Stomach (tissue), 8 donors: ENCODE measurements around the gene OCLN. TPM values are rescaled to one million over a fixed set of nuclear protein-coding genes. Genes with fewer than 3 reads are reported as not detected.

Source experiments
- polyA plus RNA-seq, 3 donors: library from polyadenylated mRNA; stranded (reverse); fragments of 200-250 nt; gene quantifications; one replicate each; pipeline ENCODE4 v1.2.3, GENCODE V29; 2013
- small RNA-seq, 4 donors: library from RNA; depleted of rRNA; stranded (forward); fragments of <200 nt; gene quantifications; one replicate each; pipeline ENCODE3, GENCODE V24; 2016
- total RNA-seq, 5 donors: library from RNA; depleted of rRNA; stranded (reverse); fragments of >200 nt; gene quantifications; one replicate each; pipeline versions ENCODE4 v1.1.0 to v1.2.3, GENCODE V29; 2014 to 2016
- donor health status: healthy with polysubstance abuse.
- donor health status: Bipolar disorder and iron deficiency.
- donor health status: healthy.

Gene OCLN
- total and polyA plus RNA-seq, 8 donors = 4.4 to 81.9 (median 25.0) TPM

Small RNAs within 50 kb of the gene (small RNA-seq; reads per million reads assigned to genes)
- gene RN7SL616P = 0 reads per million in 4 donors
- gene RNU6-724P = 0 reads per million in 4 donors
- 0 reads per million in 4 donors for gene RPS27P14

Other genes with a start within 250 kb of the OCLN start
- 10 to 100 TPM in 3 of 5 donors, 1 to 10 TPM in 2; 7.6 to 26.3 (median 17.4) TPM for gene CCDC125, start 160.0 kb upstream of the OCLN start, total RNA-seq
- 10 to 100 TPM in 1 of 3 donors, 1 to 10 TPM in 2; 4.4 to 11.9 (median 5.0) TPM for gene CCDC125, start 160.0 kb upstream of the OCLN start, polyA plus RNA-seq
- 10 to 100 TPM in 3 of 5 donors, not detected in 2; 17.5 to 42.0 (median 32.7) TPM for gene AK6, start 123.3 kb upstream of the OCLN start, total RNA-seq
- gene AK6, start 123.3 kb upstream of the OCLN start, polyA plus RNA-seq = 10 to 100 TPM; 40.8 to 45.4 (median 44.2) TPM
- 10 to 100 TPM in 2 of 5 donors, 1 to 10 TPM in 3; 1.2 to 54.2 (median 8.5) TPM for gene TAF9, start 123.3 kb upstream of the OCLN start, total RNA-seq
- gene TAF9, start 123.3 kb upstream of the OCLN start, polyA plus RNA-seq = 10 to 100 TPM; 52.5 to 77.9 (median 64.4) TPM
- gene RAD17, start 123.0 kb upstream of the OCLN start, total RNA-seq = 10 to 100 TPM; 11.1 to 42.5 (median 30.3) TPM
- 10 to 100 TPM in 2 of 3 donors, 1 to 10 TPM in 1; 9.4 to 13.1 (median 11.5) TPM for gene RAD17, start 123.0 kb upstream of the OCLN start, polyA plus RNA-seq
- gene MARVELD2, start 77.7 kb upstream of the OCLN start, total RNA-seq = 10 to 100 TPM in 4 of 5 donors, 1 to 10 TPM in 1; 5.3 to 37.1 (median 20.6) TPM
- 1 to 10 TPM; 3.7 to 4.0 (median 3.8) TPM for gene MARVELD2, start 77.7 kb upstream of the OCLN start, polyA plus RNA-seq
- 10 to 100 TPM in 3 of 5 donors, 1 to 10 TPM in 2; 4.7 to 55.1 (median 17.4) TPM for gene GTF2H2C, start 67.4 kb downstream of the OCLN start, total RNA-seq
- gene GTF2H2C, start 67.4 kb downstream of the OCLN start, polyA plus RNA-seq = 10 to 100 TPM in 2 of 3 donors, 1 to 10 TPM in 1; 7.5 to 12.4 (median 11.4) TPM